Sigmoid colon (tissue), 7 donors: Measurements from ENCODE around the gene MAP3K8. TPM values are rescaled to one million over a fixed set of nuclear protein-coding genes. Genes with fewer than 3 reads are reported as not detected.

ENCODE experiments used
- DNase-seq: peaks from one replicate; pipeline ENCODE4 v3.0.0-alpha.2; 2019
- H3K27ac ChIP-seq, 4 donors: fragments of 200-600 bp; sonication (generic); one replicate each; pipeline ENCODE4 v1.5.1; 2016 to 2019; ENCODE audit warnings: mild to moderate bottlenecking in 1 of 4
- H3K27me3 ChIP-seq, 3 donors: fragments of 200-600 bp; sonication (generic); one replicate each; pipeline ENCODE4 v1.5.1; 2019; ENCODE audit warnings: mild to moderate bottlenecking in 1 of 3
- H3K36me3 ChIP-seq, 4 donors: fragments of 200-600 bp; sonication (generic); one replicate each; pipeline ENCODE4 v1.5.1; 2016 to 2019
- H3K4me1 ChIP-seq, 4 donors: fragments of 200-600 bp; sonication (generic); one replicate each; pipeline ENCODE4 v1.5.1; 2017 to 2019
- H3K4me3 ChIP-seq, 4 donors: fragments of 200-600 bp; sonication (generic); one replicate each; pipeline ENCODE4 v1.5.1; 2017 to 2019; ENCODE audit warnings: mild to moderate bottlenecking in 2 of 4, moderate library complexity in 1 of 4
- H3K9me3 ChIP-seq, 4 donors: fragments of 200-600 bp in 3 of 4; sonication (generic) in 3 of 4; one replicate each; pipeline versions ENCODE4 v1.5.1 to v1.6.1; 2013 to 2019
- CTCF ChIP-seq, 4 experiments: fragments of 450-650 bp in 3 of 4; fragments of 200-600 bp in 1 of 4; IDR thresholded peaks; one replicate each; pipeline ENCODE4 v1.5.1; 2016 to 2019; ENCODE audit warnings: antibody characterized with exemption in 4 of 4, mild to moderate bottlenecking in 3 of 4, moderate library complexity in 2 of 4
- EP300 ChIP-seq, 4 donors: sonication (generic); formaldehyde crosslinking; IDR thresholded peaks; one replicate each; pipeline ENCODE4 v1.6.1; 2017; ENCODE audit warnings: antibody characterized with exemption in 4 of 4
- POLR2A ChIP-seq, 2 donors: fragments of 450-650 bp; IDR thresholded peaks; one replicate each; pipeline ENCODE4 v1.6.1; 2016; ENCODE audit warnings: antibody characterized with exemption in 2 of 2, mild to moderate bottlenecking in 2 of 2, moderate library complexity in 2 of 2
- POLR2AphosphoS5 ChIP-seq, 4 donors: sonication (generic); formaldehyde crosslinking; IDR thresholded peaks; one replicate each; pipeline ENCODE4 v1.6.1; 2017; ENCODE audit warnings: antibody characterized with exemption in 4 of 4
- WGBS, 2 donors: extraction: QIAGEN DNeasy Blood & Tissue Kit; methylation state at CpG; one replicate each; pipeline ENCODE4 v1.1.7; 2013; 5-methylcytosine and 5-hydroxymethylcytosine counted together
- intact Hi-C: fragments of 100-400 bp; cut with DNase I; formaldehyde crosslinking; loops from one replicate; pipeline ENCODE4 v1.15.1; 2023
- polyA plus RNA-seq, 3 donors: library from polyadenylated mRNA; stranded (reverse); fragments of 200-250 nt; gene quantifications; one replicate each; pipeline ENCODE4 v1.2.3, GENCODE V29; 2013
- total RNA-seq, 4 donors: library from RNA; depleted of rRNA; stranded (reverse); fragments of >200 nt; gene quantifications; one replicate each; pipeline ENCODE4 v1.1.0, GENCODE V29; 2016
- donor health status: healthy with polysubstance abuse.
- donor health status: Bipolar disorder and iron deficiency.
- donor health status: healthy.

Gene MAP3K8
- total and polyA plus RNA-seq, 7 donors = 6.0 to 66.5 (median 16.9) TPM

GRCh38 chr10:30425336-30426075 is 8.5 kb upstream of the MAP3K8 start:
- H3K4me3 ChIP-seq = no peak overlapping the region
- no peaks in the 10 kb centered on the region for H3K36me3 ChIP-seq
- H3K27me3 ChIP-seq = no peaks in the 10 kb centered on the region
- WGBS, 2 donors = 84 to 96% methylated on average over 4 of the region's 4 CpGs
- no peak for DNase-seq
- no peaks in the 10 kb centered on the region for H3K4me1 ChIP-seq
- H3K9me3 ChIP-seq = no peaks in the 10 kb centered on the region
- TF ChIP-seq POLR2AphosphoS5 (IDR thresholded peaks at IDR 0.05) (no peak), POLR2A (IDR thresholded peaks at IDR 0.05) (no peak), EP300 (IDR thresholded peaks at IDR 0.05) (no peak)
- H3K27ac ChIP-seq = no peak overlapping the region
- intact Hi-C loops = no loop called here

DNA sequence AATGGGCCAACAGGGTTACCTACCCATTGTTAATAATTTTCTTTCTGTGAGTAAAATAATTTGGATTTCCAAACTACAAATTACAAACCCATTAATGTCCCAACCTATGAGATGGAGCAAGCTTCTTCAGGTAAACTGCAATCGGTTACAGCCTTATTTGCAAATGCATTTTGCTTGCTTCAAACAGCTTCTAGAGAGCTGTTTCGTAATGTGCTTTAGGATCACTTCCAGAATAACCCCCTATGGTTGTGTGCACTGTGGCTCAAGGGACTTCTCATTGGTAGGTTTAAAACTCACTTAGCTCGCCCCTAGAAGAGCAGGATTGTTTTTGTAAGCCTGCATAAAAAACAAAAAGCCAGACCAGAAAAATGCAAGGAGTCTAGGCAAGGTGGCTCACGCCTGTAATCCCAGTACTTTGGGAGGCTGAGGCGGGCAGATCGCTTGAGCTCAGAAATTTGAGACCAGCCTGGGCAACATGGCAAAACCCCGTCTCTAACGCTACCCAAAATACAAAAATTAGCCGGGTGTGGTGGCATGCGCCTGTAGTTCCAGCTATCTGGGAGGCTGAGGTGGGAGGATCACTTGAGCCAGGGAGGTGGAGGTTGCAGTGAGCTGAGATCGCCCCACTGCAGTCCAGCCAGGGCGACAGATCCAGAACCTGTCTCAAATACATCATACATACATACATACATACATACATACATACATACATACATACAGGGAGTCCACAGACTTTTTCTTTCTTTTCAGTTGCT is 3.3 kb upstream of the MAP3K8 start:
- Histone ChIP-seq H3K27ac (peak overlapping the region in 2 of 4 donors; percentile 46 to 100), H3K4me1 (peaks cover 0 to 18% (median 10%) of the 10 kb centered on the region in 4 donors), H3K36me3 (no peaks in the 10 kb centered on the region), H3K27me3 (no peaks in the 10 kb centered on the region), H3K9me3 (no peaks in the 10 kb centered on the region), H3K4me3 (no peak overlapping the region)
- intact Hi-C loops = no loop called here
- no peak for DNase-seq
- 88 to 93% methylated on average over 12 of the region's 12 CpGs for WGBS, 2 donors
- TF ChIP-seq EP300 (IDR thresholded peaks at IDR 0.05) (no peak), POLR2A (IDR thresholded peaks at IDR 0.05) (no peak), CTCF (IDR thresholded peaks at IDR 0.05) (no peak), POLR2AphosphoS5 (IDR thresholded peaks at IDR 0.05) (no peak)

- intact Hi-C loops = no loop called here
- H3K4me3 ChIP-seq = peak overlapping the region in 1 of 4 donors; percentile 3
Measured at GRCh38 chr10:30431435-30431911, 2.5 kb upstream of the MAP3K8 start.

GRCh38 chr10:30432622-30433305 is 1.2 kb upstream of the MAP3K8 start:
- Histone ChIP-seq H3K27ac (peak overlapping the region; percentile 97 to 100 (median 98)), H3K36me3 (no peaks in the 10 kb centered on the region), H3K27me3 (no peaks in the 10 kb centered on the region), H3K9me3 (no peaks in the 10 kb centered on the region), H3K4me1 (peaks cover 0 to 39% (median 30%) of the 10 kb centered on the region in 4 donors), H3K4me3 (peak overlapping the region; percentile 62 to 95 (median 82))
- intact Hi-C loops = no loop called here
- TF ChIP-seq POLR2A (IDR thresholded peaks at IDR 0.05) (no peak), EP300 (IDR thresholded peaks at IDR 0.05) (no peak), POLR2AphosphoS5 (IDR thresholded peaks at IDR 0.05) (no peak)
- peak; percentile 70 for DNase-seq
- 30 to 42% methylated on average over 35 of the region's 35 CpGs for WGBS, 2 donors

More at GRCh38 chr10:30431435-30431911, 2.5 kb upstream of the MAP3K8 start:
- 14 to 49% methylated on average over 17 of the region's 17 CpGs for WGBS, 2 donors
- TF ChIP-seq POLR2AphosphoS5 (IDR thresholded peaks at IDR 0.05) = peak in 1 of 4 donors; percentile 17
- TF ChIP-seq EP300 (IDR thresholded peaks at IDR 0.05) = no peak
- Histone ChIP-seq H3K27me3 (no peaks in the 10 kb centered on the region), H3K4me1 (peaks cover 0 to 26% (median 18%) of the 10 kb centered on the region in 4 donors), H3K27ac (peak overlapping the region; percentile 33 to 100 (median 72)), H3K9me3 (no peaks in the 10 kb centered on the region), H3K36me3 (no peaks in the 10 kb centered on the region)
- DNase-seq = no peak

- H3K9me3 ChIP-seq = no peaks in the 10 kb centered on the region
- TF ChIP-seq CTCF (IDR thresholded peaks at IDR 0.05) (no peak), EP300 (IDR thresholded peaks at IDR 0.05) (no peak), POLR2AphosphoS5 (IDR thresholded peaks at IDR 0.05) (no peak), POLR2A (IDR thresholded peaks at IDR 0.05) (no peak)
- 0 to 1% methylated on average over 32 of the region's 32 CpGs for WGBS, 2 donors
- H3K4me1 ChIP-seq = peaks cover 0 to 44% (median 36%) of the 10 kb centered on the region in 4 donors
- peak overlapping the region; percentile 62 to 95 (median 82) for H3K4me3 ChIP-seq
- intact Hi-C loops = no loop called here
- H3K36me3 ChIP-seq = no peaks in the 10 kb centered on the region
- peak; percentile 92 for DNase-seq
- H3K27ac ChIP-seq = peak overlapping the region; percentile 97 to 100 (median 98)
- no peaks in the 10 kb centered on the region for H3K27me3 ChIP-seq
Measured at GRCh38 chr10:30433306-30433729, 666 bp upstream of the MAP3K8 start.
